Natural killer cell treated with Interleukin-12 subunit alpha and Interleukin-12 subunit beta and Interleukin-15 and Interleukin-18, amount 100 ng/mL, for 72 hours (primary cell): ENCODE data around the gene ZDHHC6. TPM values are rescaled to one million over a fixed set of nuclear protein-coding genes. Genes with fewer than 3 reads are reported as not detected.
"Not testable (repeated sequence)": the region's sequence is repeated elsewhere in the genome, so short reads cannot be mapped to it uniquely, and the experiment has no call there.

Experiments used
- ATAC-seq, 2 donors: fragments of 150-1000 bp; cut with Tn5 transposase in 1 of 2; sonication (Bioruptor Pico), chemical (Tn5 transposase) in 1 of 2; 2 replicates each; pipeline ENCODE4 v1.10.0; 2021
- DNase-seq: peaks from one replicate; pipeline ENCODE4 v3.0.0; 2022; ENCODE audit warnings: low spot score
- H3K27ac Mint-ChIP-seq, 2 donors: 1 replicate in 1 of 2; 2 replicates in 1 of 2; pipeline ENCODE4 v1.8.0; 2022; ENCODE audit warnings: mixed read lengths in 2 of 2, mild to moderate bottlenecking in 1 of 2, moderate library complexity in 1 of 2
- H3K27me3 Mint-ChIP-seq, 2 donors: 1 replicate in 1 of 2; 2 replicates in 1 of 2; pipeline ENCODE4 v1.8.0; 2022; ENCODE audit warnings: mixed read lengths in 2 of 2
- H3K36me3 Mint-ChIP-seq: one replicate; pipeline ENCODE4 v1.8.0; 2022; ENCODE audit warnings: mixed read lengths
- H3K4me1 Mint-ChIP-seq, 2 donors: 1 replicate in 1 of 2; 2 replicates in 1 of 2; pipeline ENCODE4 v1.8.0; 2022; ENCODE audit warnings: low read depth in 2 of 2, mixed read lengths in 2 of 2, mild to moderate bottlenecking in 1 of 2
- H3K4me3 Mint-ChIP-seq: one replicate; pipeline ENCODE4 v1.8.0; 2022; ENCODE audit warnings: mixed read lengths
- H3K9me3 Mint-ChIP-seq: 2 replicates; pipeline ENCODE4 v1.8.0; 2022; ENCODE audit warnings: mixed read lengths
- total RNA-seq, 2 donors: library from RNA; stranded (reverse); gene quantifications; one replicate each; pipeline ENCODE4 v1.2.3, GENCODE V29; 2022

Gene ZDHHC6
- total RNA-seq, result 10 to 100 TPM; 46.6 to 52.8 TPM

GRCh38 chr10:112446855-112447619 lies at the start of gene ZDHHC6, which contains the start of gene VTI1A:
Gene ZDHHC6 (minus strand): TSS chr10:112446914. CDS start chr10:112445436, 1,478 bp downstream.
Gene VTI1A (plus strand): TSS chr10:112447215. CDS start chr10:112447374, 159 bp downstream.
- ATAC-seq (peak; percentile 96 to 97), DNase-seq (peak; percentile 86)
- peaks cover 11% of the 10 kb centered on the region for H3K36me3 Mint-ChIP-seq
- H3K4me1 Mint-ChIP-seq, result peaks cover 33 to 47% of the 10 kb centered on the region in 2 donors
- peak within 1 kb of the TSS; percentile 97 for H3K4me3 Mint-ChIP-seq
- peak within 1 kb of the TSS; percentile 91 to 93 for H3K27ac Mint-ChIP-seq
- H3K27me3 Mint-ChIP-seq, result no peaks in the 10 kb centered on the region
- no peaks in the 10 kb centered on the region for H3K9me3 Mint-ChIP-seq

- DNase-seq (no peak), ATAC-seq (no peak)
- Mint-ChIP-seq H3K36me3 (no peaks in the 10 kb centered on the region), H3K27me3 (no peaks in the 10 kb centered on the region), H3K27ac (no peak overlapping the region), H3K9me3 (no peaks in the 10 kb centered on the region), H3K4me1 (peaks cover 6 to 10% of the 10 kb centered on the region in 2 donors), H3K4me3 (no peak overlapping the region)
These were observed 46.0 kb upstream of the ZDHHC6 start for GRCh38 chr10:112492736-112493135.

GRCh38 chr10:112491144-112491543 lies 44.4 kb upstream of the ZDHHC6 start:
- DNase-seq (no peak), ATAC-seq (no peak)
- Mint-ChIP-seq H3K4me3 (no peak overlapping the region), H3K27me3 (no peaks in the 10 kb centered on the region), H3K4me1 (peaks cover 0 to 8% of the 10 kb centered on the region in 2 donors), H3K36me3 (no peaks in the 10 kb centered on the region), H3K9me3 (no peaks in the 10 kb centered on the region), H3K27ac (no peak overlapping the region)

GRCh38 chr10:112490545-112490944 lies 43.8 kb upstream of the ZDHHC6 start:
- Mint-ChIP-seq H3K9me3 (no peaks in the 10 kb centered on the region), H3K4me3 (no peak overlapping the region), H3K27ac (no peak overlapping the region), H3K4me1 (peaks cover 0 to 8% of the 10 kb centered on the region in 2 donors), H3K27me3 (no peaks in the 10 kb centered on the region), H3K36me3 (no peaks in the 10 kb centered on the region)
- DNase-seq (no peak), ATAC-seq (no peak)

- no peak overlapping the region for H3K4me3 Mint-ChIP-seq
- DNase-seq, result no peak
These were observed 41.2 kb upstream of the ZDHHC6 start for GRCh38 chr10:112487964-112488363.

GRCh38 chr10:112484399-112484798 lies 37.7 kb upstream of the ZDHHC6 start:
- H3K27ac Mint-ChIP-seq, result no peak overlapping the region
- H3K4me3 Mint-ChIP-seq, result no peak overlapping the region
- no peak for ATAC-seq
- no peak for DNase-seq
- no peaks in the 10 kb centered on the region for H3K27me3 Mint-ChIP-seq
- H3K9me3 Mint-ChIP-seq, result no peaks in the 10 kb centered on the region
- no peaks in the 10 kb centered on the region for H3K36me3 Mint-ChIP-seq
- H3K4me1 Mint-ChIP-seq, result peaks cover 4 to 10% of the 10 kb centered on the region in 2 donors

More at GRCh38 chr10:112487964-112488363, 41.2 kb upstream of the ZDHHC6 start:
- no peak for ATAC-seq
- H3K9me3 Mint-ChIP-seq, result no peaks in the 10 kb centered on the region
- no peaks in the 10 kb centered on the region for H3K36me3 Mint-ChIP-seq
- no peaks in the 10 kb centered on the region for H3K27me3 Mint-ChIP-seq
- H3K4me1 Mint-ChIP-seq, result peaks cover 0 to 12% of the 10 kb centered on the region in 2 donors
- H3K27ac Mint-ChIP-seq, result no peak overlapping the region

- Mint-ChIP-seq H3K4me1 (peaks cover 9 to 12% of the 10 kb centered on the region in 2 donors), H3K27me3 (no peaks in the 10 kb centered on the region), H3K4me3 (no peak overlapping the region), H3K9me3 (no peaks in the 10 kb centered on the region), H3K27ac (no peak overlapping the region), H3K36me3 (no peaks in the 10 kb centered on the region)
- no peak for DNase-seq
- ATAC-seq, result no peak
These were observed 34.9 kb upstream of the ZDHHC6 start for GRCh38 chr10:112481602-112482001.

GRCh38 chr10:112475575-112476218 lies 29.0 kb upstream of the ZDHHC6 start:
- Mint-ChIP-seq H3K4me3 (no peak overlapping the region), H3K4me1 (peaks cover 9 to 15% of the 10 kb centered on the region in 2 donors), H3K27ac (no peak overlapping the region), H3K27me3 (no peaks in the 10 kb centered on the region), H3K36me3 (no peaks in the 10 kb centered on the region), H3K9me3 (no peaks in the 10 kb centered on the region)
- ATAC-seq (no peak), DNase-seq (no peak)

GRCh38 chr10:112471878-112472487 lies 25.3 kb upstream of the ZDHHC6 start:
- H3K4me3 Mint-ChIP-seq, result no peak overlapping the region
- peak; percentile 52 to 59 for ATAC-seq
- H3K27me3 Mint-ChIP-seq, result no peaks in the 10 kb centered on the region
- H3K9me3 Mint-ChIP-seq, result no peaks in the 10 kb centered on the region
- DNase-seq, result no peak
- no peaks in the 10 kb centered on the region for H3K36me3 Mint-ChIP-seq
- peaks cover 4 to 8% of the 10 kb centered on the region in 2 donors for H3K4me1 Mint-ChIP-seq
- peak overlapping the region in 1 of 2 donors; percentile 6 for H3K27ac Mint-ChIP-seq

GRCh38 chr10:112467541-112468075 lies 20.9 kb upstream of the ZDHHC6 start:
- peaks cover 13% of the 10 kb centered on the region for H3K36me3 Mint-ChIP-seq
- H3K27me3 Mint-ChIP-seq, result no peaks in the 10 kb centered on the region
- H3K27ac Mint-ChIP-seq, result no peak overlapping the region
- no peak overlapping the region for H3K4me3 Mint-ChIP-seq
- peaks cover 11% of the 10 kb centered on the region in 2 donors for H3K4me1 Mint-ChIP-seq
- DNase-seq (no peak), ATAC-seq (no peak)
- H3K9me3 Mint-ChIP-seq, result no peaks in the 10 kb centered on the region

- no peak overlapping the region for H3K27ac Mint-ChIP-seq
- H3K9me3 Mint-ChIP-seq, result no peaks in the 10 kb centered on the region
- peaks cover 13% of the 10 kb centered on the region for H3K36me3 Mint-ChIP-seq
- H3K4me1 Mint-ChIP-seq, result peaks cover 7 to 11% of the 10 kb centered on the region in 2 donors
- H3K4me3 Mint-ChIP-seq, result no peak overlapping the region
- no peak for DNase-seq
- no peak for ATAC-seq
- H3K27me3 Mint-ChIP-seq, result no peaks in the 10 kb centered on the region
These were observed 20.1 kb upstream of the ZDHHC6 start for GRCh38 chr10:112466802-112467201.

- peak; percentile 62 to 65 for ATAC-seq
- no peaks in the 10 kb centered on the region for H3K9me3 Mint-ChIP-seq
These were observed 18.7 kb upstream of the ZDHHC6 start for GRCh38 chr10:112465299-112465883.

GRCh38 chr10:112464074-112464473 lies 17.4 kb upstream of the ZDHHC6 start:
- ATAC-seq, DNase-seq, H3K9me3 Mint-ChIP-seq, H3K27me3 Mint-ChIP-seq, H3K27ac Mint-ChIP-seq, H3K4me3 Mint-ChIP-seq: not testable (repeated sequence)
- Mint-ChIP-seq H3K4me1 (peaks cover 15 to 16% of the 10 kb centered on the region in 2 donors), H3K36me3 (peaks cover 13% of the 10 kb centered on the region)

More at GRCh38 chr10:112465299-112465883, 18.7 kb upstream of the ZDHHC6 start:
- H3K27me3 Mint-ChIP-seq, result no peaks in the 10 kb centered on the region
- peaks cover 13% of the 10 kb centered on the region for H3K36me3 Mint-ChIP-seq
- peak overlapping the region in 1 of 2 donors; percentile 65 for H3K27ac Mint-ChIP-seq
- no peak overlapping the region for H3K4me3 Mint-ChIP-seq
- DNase-seq, result no peak
- peaks cover 10 to 11% of the 10 kb centered on the region in 2 donors for H3K4me1 Mint-ChIP-seq
